Gastrocnemius medialis (tissue), 4 donors: ENCODE measurements around the gene SUGCT.

Source experiments
- CTCF ChIP-seq, 5 experiments: fragments of 450-650 bp in 3 of 5; fragments of 200-600 bp in 2 of 5; sonication (generic) in 2 of 5; IDR thresholded peaks in 4 of 5; conservative IDR thresholded peaks in 1 of 5; 1 replicate in 4 of 5; 2 replicates in 1 of 5; pipeline ENCODE4 v1.5.1; 2016 to 2019; ENCODE audit warnings: antibody characterized with exemption in 5 of 5, mild to moderate bottlenecking in 3 of 5, moderate library complexity in 3 of 5
- POLR2A ChIP-seq, 2 donors: fragments of 450-650 bp; IDR thresholded peaks; one replicate each; pipeline ENCODE4 v1.6.1; 2017; ENCODE audit warnings: antibody characterized with exemption in 2 of 2, mild to moderate bottlenecking in 2 of 2, moderate library complexity in 2 of 2

GRCh38 chr7:40599836-40600235 lies 465.0 kb downstream of the SUGCT start:
- TF ChIP-seq CTCF (IDR thresholded peaks at IDR 0.05 in 4 of 5, conservative IDR thresholded peaks at IDR 0.05 in 1 of 5) = no peak
- TF ChIP-seq POLR2A (IDR thresholded peaks at IDR 0.05) = no peak
